ENCODE data around the gene PDS5A.

DNA sequence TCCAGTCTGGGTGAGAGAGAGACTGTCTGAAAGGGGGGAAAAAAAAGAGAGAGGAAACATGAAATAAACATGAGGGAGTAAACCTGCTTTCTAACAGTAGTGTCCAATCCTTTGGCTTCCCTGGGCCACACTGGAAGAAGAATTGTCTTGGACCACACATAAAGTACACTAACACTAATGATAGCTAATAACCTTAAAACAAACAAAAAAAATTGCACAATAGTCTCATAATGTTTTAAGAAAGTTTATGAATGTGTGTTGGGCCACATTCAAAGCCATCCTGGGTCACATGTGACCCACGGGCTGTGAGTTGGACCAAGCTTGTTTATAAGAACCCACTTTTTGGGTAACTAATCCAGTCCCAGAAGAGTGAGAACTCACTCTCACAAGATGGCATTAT, 30.3 kb downstream of the PDS5A start:
- TF ChIP-seq, protein P1, sequence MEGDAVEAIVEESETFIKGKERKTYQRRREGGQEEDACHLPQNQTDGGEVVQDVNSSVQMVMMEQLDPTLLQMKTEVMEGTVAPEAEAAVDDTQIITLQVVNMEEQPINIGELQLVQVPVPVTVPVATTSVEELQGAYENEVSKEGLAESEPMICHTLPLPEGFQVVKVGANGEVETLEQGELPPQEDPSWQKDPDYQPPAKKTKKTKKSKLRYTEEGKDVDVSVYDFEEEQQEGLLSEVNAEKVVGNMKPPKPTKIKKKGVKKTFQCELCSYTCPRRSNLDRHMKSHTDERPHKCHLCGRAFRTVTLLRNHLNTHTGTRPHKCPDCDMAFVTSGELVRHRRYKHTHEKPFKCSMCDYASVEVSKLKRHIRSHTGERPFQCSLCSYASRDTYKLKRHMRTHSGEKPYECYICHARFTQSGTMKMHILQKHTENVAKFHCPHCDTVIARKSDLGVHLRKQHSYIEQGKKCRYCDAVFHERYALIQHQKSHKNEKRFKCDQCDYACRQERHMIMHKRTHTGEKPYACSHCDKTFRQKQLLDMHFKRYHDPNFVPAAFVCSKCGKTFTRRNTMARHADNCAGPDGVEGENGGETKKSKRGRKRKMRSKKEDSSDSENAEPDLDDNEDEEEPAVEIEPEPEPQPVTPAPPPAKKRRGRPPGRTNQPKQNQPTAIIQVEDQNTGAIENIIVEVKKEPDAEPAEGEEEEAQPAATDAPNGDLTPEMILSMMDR (IDR thresholded peaks at IDR 0.05; ENCODE audit: insufficient read depth, low read length), result no peak
- TF ChIP-seq SPI1 (IDR thresholded peaks at IDR 0.05; ENCODE audit: borderline replicate concordance, low read depth), result no peak
- no peak for TF ChIP-seq POLR2AphosphoS5 (IDR thresholded peaks at IDR 0.05; ENCODE audit: low read depth)

All from HL-60 (cell line).